GM21529 (cell line): ENCODE measurements around the gene ALDH1B1.

ENCODE experiments used
- ATAC-seq: cut with Tn5 transposase; IDR thresholded peaks from one replicate; pipeline ENCODE4 v1.9.1; 2021; ENCODE audit not compliant: unreplicated experiment

The ALDH1B1 gene

GRCh38 chr9:38437193-38437823, 44.8 kb downstream of the ALDH1B1 start:
- no peak for ATAC-seq

GRCh38 chr9:38439291-38439915, 46.9 kb downstream of the ALDH1B1 start:
- ATAC-seq: no peak

- ATAC-seq: no peak
Measured at GRCh38 chr9:38439916-38440301, 47.4 kb downstream of the ALDH1B1 start.

- ATAC-seq: no peak
Measured at GRCh38 chr9:38440516-38440915, 48.0 kb downstream of the ALDH1B1 start.

- no peak for ATAC-seq
Measured at GRCh38 chr9:38441347-38442085, 49.0 kb downstream of the ALDH1B1 start.

GRCh38 chr9:38442473-38443096, 50.1 kb downstream of the ALDH1B1 start:
- no peak for ATAC-seq

GRCh38 chr9:38443181-38443580, 50.7 kb downstream of the ALDH1B1 start:
- no peak for ATAC-seq

- ATAC-seq: no peak
Measured at GRCh38 chr9:38443597-38443996, 51.1 kb downstream of the ALDH1B1 start.

- peak; percentile 96 for ATAC-seq
Measured at GRCh38 chr9:38445154-38446043, 52.9 kb downstream of the ALDH1B1 start.

- ATAC-seq: no peak
Measured at GRCh38 chr9:38447703-38448102, 55.2 kb downstream of the ALDH1B1 start.
